ENCODE measurements around the gene RIPPLY2. TPM values are rescaled to one million over a fixed set of nuclear protein-coding genes. Genes with fewer than 3 reads are reported as not detected.
"Not testable (repeated sequence)": the region's sequence is repeated elsewhere in the genome, so short reads cannot be mapped to it uniquely, and the experiment has no call there.

Gene RIPPLY2, protein sequence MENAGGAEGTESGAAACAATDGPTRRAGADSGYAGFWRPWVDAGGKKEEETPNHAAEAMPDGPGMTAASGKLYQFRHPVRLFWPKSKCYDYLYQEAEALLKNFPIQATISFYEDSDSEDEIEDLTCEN
- not detected for total RNA-seq

DNA sequence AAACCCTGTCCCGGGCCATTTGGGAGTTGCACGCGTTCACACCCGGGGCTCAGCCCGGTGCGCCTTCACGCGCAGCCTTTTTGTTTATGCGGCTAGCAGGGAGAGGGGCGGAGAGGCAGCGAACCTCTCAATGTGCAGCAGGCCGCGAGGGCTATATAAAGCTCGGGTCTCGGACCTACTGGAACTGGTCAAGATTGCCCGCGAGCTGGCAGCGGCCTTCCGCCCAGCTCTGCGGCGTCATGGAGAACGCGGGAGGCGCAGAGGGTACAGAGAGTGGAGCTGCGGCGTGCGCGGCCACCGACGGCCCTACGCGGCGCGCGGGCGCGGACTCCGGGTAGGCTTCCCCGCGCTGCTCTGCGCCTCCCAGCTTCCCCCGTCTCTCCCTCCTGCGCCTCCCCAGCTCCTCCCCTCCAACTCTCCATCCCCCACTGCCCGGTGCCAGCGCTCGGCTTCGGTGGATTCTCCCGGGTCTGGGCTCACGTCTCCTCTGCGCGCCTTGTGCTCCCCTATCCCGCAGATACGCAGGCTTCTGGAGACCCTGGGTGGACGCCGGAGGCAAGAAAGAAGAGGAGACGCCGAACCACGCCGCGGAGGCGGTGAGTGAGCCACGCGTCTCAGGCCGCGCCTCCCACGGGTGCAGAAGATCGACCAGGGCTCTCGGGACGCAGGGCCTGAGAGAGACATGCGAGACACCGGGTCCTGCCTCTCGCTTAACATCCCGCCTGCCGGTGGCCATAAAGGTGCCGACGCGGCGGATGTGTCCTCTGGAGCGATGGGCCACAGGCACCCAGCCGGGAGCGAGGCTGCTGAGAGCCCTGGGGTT is at the start of gene RIPPLY2:
Gene RIPPLY2, plus strand, starts transcription at position 183 of the 823 bp plus-strand sequence. Its CDS starts 57 bp downstream, at position 240.
- no peak for DNase-seq (ENCODE audit: low spot score)

DNA sequence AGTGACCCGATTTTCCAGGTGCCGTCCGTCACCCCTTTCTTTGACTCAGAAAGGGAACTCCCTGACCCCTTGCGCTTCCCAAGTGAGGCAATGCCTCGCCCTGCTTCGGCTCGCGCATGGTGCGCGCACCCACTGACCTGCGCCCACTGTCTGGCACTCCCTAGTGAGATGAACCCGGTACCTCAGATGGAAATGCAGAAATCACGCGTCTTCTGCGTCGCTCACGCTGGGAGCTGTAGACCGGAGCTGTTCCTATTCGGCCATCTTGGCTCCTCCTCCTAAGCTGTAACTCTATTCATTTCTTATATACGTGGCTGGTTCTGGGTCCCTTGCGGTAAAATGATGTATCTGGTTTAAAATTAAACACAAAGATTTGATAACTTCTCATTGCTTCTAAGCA is 49.7 kb upstream of the RIPPLY2 start:
- not testable (repeated sequence) for DNase-seq (ENCODE audit: low spot score)

DNA sequence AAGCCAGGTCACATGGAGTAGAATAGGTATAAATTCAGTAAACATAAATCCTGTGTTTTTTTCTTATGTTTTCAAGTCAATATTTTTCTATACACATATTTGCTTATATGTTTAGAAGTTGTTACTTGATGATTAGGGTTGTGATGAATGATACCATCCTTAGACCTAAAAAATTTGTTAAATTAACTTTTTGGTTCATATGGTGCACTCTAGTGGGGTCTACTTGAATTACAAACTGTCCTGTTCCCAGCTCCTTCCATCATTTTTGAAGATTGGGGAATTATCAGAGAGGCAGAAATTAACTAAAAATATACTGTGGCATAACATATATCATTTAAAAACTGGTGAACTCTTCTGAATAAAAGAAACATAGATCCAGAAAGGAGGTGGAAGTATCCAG is 48.3 kb upstream of the RIPPLY2 start:
- no peak for DNase-seq (ENCODE audit: low spot score)

DNA sequence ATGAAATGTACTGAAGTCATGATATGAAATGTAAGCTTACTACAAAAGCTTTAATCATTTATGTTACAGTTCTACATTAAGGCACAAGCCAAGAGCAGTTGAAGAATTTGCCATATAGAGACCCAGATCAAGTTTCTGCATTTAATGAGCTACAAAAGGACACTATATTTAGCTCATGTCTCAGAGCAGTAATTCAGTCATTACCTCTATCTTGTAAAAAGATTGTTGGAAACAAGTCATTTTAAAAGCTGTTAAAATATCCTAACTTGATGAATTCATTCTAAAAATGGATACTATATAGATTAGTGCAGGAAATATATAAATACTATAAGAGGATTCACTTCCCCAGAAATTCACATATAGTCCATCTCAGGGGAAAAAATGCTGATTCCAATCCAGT is 45.2 kb upstream of the RIPPLY2 start:
- no peak for DNase-seq (ENCODE audit: low spot score)

DNA sequence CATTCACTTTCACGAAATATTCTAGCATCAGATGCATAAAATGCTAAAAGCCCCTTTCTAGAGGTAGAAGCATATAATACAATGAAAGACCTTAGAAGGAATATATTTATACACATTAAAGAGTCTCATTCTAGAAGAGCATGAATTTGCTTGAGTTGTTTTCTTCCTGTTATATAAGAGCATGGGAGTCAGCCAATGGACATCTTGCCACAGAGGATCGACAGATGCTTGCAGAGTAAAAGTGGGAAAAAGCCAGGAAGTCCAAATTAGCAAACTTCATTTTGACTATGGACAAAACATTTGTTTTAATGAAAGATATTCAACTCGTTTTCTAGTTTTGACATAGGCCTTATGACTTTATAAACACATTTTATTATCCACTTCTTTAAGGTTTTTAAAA is 44.2 kb upstream of the RIPPLY2 start:
- no peak for DNase-seq (ENCODE audit: low spot score)

DNA sequence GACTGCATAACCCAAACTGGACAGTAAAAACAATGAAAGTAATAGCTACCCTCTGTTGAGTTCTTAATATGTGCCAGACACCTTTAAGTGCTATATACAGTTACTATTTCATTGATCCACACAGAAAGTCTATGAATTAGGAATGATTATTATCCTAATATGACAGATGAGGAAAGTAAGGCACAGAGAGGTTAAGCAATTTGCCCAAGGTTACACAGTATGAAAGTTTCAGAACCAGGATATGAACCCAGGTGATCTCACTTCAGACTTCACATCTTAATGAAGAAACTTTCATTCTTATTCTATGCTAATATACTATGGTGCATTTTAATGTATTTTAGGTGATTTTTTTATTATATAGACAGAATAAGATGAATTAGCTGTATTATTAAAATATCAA is 40.6 kb upstream of the RIPPLY2 start:
- DNase-seq (ENCODE audit: low spot score): no peak

DNA sequence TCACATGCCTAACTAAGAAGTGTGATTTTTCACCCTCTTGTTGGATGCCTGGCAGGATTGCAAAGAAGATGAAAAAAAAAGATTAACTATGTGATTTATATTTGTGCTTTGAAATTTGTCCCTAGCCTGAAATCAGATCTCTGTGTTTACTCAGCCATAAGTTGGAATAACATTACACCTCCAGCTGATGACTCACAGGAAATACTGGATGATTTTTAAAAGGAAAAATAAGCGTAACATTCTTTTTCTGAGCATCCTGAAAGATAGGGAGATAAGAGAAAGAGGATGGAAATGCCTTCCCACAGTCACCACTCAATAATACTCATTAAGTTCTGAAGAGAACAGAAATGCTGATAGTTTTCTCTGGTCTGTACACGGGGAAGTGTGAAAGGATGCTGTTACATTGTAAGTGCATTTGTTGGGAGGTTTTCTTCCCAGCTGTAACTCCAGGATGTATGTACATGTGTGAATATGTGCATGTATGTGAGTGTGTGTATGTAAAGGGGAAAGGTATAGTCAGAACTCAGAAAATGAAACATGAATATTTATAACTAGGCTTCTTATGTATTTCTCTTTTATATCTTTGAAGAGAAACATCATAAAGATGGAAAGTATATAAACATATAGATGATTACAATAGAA is 37.4 kb upstream of the RIPPLY2 start:
- no peak for DNase-seq (ENCODE audit: low spot score)

DNA sequence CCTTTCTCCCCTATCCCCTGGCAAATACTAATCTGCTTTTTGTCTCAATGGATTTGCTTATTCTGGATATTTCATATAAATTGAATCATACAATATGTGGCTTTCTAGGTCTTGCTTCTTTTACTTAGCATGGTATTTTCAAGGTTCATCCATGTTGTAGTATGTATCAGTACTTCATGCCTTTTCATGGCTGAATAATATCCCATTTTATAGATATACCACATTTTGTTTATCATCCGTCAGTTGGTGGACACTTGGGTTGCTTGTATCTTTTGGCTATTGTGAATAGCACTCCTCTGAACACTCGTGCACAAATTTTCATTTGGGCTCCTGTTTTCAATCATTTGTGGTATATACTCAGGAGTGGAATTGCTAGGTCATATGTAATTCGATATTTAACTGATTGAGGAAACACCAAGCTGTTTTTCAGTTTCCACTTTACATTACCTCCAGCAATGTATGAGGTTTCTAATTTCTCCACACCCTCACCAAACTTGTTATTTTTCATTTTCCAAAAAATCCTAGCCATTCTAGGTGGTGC is 30.5 kb upstream of the RIPPLY2 start:
- DNase-seq (ENCODE audit: low spot score): no peak

DNA sequence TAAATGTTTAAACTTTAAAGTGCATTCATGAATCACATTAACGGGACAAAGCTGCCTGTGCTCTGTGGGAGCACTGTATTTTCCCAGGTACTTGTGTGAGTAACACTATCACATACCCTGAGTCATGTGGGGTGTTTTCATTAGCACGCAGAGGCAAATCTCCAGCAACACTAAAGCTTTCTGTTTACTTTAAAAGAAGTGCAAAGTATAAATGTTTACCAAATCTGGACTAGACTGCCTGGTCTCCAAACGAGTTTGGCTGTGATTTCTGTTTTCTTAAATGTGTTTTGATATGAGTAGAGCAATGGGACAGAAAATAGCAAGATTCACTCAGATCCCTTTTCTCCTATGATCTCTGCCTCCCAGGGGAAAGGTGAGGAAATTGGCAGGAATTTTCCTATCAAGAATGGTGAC is 28.8 kb upstream of the RIPPLY2 start:
- no peak for DNase-seq (ENCODE audit: low spot score)

DNA sequence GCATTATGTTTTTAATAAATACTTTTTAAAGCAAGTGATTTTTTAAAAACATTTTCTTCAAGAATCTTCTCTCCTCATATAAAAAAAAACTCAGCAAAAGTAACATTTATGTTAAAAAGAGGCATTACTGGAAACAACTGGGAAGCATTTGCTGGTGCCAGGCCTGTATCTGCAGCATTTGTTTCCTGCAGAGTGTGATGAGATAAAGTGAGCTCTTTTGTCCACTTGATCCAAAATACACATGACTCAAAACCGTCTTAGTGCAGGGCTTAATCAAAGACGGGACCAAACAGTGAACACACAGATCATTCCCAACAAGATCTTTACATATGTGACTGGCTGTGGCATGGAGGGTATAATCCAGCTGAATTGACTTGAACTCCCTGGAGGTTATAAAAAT is 28.3 kb upstream of the RIPPLY2 start:
- DNase-seq (ENCODE audit: low spot score): no peak

DNA sequence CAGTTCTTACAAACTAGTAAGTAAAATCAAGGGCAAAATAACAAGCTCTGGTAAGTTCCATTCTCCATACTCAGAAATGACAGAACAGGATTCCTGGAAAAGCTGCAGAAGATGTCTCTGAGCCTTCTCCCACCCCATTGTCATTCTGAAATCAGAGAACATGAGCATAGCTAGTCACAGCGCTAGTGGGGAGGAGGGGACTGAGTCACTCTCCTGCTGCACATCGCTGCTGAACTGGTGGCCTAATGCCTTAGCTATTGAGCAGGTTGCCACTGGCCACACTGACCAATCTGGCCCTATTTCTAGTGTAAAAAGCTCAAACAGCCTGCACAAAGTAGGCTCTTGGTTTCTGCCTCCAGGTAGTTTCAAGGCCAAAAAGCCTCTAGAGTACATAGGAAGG is 26.1 kb upstream of the RIPPLY2 start:
- no peak for DNase-seq (ENCODE audit: low spot score)

DNA sequence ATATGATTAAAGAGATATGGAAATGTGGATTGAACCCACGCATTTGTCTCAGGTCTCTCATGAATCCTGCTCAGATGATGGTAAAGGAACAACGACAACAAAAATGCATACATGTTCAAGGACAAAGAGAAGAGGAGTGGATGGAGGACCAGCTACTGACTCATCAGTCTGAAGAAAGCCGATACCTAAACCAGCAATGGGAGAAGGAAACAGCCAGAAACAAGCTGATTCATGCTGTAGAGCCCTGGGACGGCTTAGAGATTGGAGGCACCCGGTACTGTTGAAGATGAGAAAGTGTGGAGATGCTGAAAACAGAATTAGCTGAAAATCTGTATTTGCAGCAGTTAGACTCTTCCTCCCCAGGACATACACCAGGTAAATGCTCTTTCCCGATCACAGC is 14.4 kb upstream of the RIPPLY2 start:
- DNase-seq (ENCODE audit: low spot score): no peak

DNA sequence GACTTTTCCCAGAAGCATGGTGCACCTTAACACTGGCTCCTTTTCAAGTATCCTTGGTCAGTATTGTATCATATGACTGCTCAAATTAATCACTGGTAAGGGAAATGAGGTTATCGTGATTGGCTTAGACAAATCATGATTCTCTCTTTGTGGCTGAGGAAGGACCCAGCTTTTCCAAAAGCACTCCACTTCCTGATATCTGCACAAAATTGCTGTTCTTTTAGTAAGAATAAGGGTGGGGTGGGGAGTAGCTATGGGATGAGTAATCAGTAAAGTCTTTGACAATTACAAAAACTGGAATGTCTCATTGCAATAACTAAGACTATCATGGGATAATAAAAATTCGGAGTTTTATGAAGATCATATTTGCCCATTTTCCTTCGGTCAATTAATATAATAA is 9.0 kb upstream of the RIPPLY2 start:
- no peak for DNase-seq (ENCODE audit: low spot score)

DNA sequence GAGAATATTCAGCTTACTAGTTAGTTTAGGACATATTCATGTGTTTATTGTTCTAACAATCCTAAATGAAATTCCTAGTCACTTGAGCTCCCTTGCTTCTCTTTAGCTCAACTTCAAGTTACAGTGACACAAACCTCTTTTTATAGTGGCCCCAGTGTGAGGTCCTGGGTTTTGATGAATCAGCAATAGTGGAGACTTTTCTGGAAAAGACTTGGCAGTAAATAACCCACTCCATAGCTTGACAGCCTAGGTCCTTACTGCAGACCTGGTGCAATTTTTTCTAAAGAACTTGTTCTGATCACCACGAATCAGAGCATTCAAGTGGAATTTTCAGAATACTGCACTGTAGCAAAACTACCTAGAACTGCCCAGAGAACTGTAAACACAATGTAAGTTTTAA is 6.9 kb upstream of the RIPPLY2 start:
- DNase-seq (ENCODE audit: low spot score): no peak

DNA sequence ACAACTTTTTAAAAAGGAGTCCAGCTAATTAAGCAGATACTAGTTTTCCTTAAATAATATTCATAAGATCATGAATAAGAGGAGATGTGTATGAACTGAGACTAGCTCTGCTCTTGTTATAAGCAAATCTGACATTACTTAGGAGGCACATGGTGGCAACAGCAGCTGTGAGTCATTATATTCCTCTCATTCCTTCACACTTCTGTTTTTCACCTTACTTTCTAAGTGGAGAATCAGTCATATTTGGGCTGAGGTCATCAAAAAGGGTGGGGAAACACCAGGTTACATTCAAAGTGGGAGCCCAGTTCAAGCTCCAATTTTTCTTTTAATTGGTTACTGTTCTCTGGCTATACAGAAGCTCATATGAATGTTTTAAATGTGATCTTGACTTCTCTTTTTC is 6.0 kb upstream of the RIPPLY2 start:
- no peak for DNase-seq (ENCODE audit: low spot score)

DNA sequence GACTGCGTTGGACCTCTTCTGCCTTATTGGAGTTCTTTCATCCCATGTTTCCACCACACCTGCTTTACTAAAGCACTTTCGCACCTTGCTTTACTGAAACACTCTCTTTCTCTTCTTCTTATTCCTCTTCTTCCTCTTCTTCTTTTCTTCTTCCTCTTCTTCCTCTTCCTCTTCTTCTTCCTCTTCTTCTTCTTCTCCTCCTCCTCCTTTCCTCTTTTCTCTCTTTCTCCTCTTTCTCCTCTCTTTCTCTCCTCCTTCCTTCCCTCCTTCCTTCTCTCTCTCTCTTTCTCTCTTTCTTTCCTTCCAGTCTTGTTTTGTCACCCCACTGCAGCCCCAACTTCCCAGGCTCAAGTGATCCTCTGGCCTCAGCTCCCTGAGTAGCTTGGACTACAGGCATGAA is 4.0 kb upstream of the RIPPLY2 start:
- no peak for DNase-seq (ENCODE audit: low spot score)

DNA sequence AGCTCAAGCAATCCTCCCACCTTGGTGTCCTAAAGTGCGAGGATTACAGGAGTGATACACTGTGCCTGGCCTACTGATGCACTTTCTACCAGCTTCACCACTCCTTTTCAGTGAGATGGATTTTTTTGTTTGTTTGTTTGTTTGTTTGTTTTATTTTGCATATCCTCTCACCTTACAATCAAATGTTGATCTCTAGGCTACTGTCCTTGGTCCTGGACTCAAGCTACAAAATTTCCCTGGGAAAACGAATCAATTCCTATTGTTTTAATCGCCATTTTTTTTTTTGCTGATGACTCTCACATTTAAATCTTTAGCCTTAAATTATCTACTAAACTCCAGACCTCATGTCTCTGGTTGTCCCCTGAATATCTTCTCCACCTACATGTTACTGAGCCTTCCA is 3.5 kb upstream of the RIPPLY2 start:
- no peak for DNase-seq (ENCODE audit: low spot score)

DNA sequence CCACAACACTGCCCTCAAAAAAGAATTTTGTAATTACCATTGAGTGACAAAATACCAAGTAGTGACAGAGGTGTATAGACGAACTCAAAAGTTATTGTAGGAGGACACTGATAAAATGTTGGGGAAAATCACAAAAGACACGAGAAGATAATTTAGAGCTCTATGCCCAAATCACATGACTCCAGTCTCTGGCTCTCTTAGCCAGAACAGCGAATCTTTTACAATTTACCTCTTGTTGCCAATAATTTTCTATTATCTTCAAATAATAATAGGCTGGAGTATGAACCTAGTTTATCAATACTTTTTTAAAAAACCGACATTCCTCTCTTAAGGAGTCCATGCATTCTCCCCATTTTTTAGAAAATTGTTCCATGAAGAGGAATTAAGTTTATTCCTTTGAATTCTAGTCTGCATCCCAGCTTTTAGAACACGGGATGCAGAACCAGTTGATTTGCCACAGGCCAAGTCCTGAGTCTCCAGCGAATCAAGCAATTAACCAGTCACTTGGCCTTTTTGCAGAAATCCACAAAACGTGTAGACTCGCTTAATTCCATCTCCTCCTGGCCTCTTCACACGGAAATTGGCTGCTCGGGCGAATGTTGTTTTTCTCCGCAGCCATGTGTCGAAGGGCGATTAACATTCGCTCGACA is 507 bp upstream of the RIPPLY2 start:
- no peak for DNase-seq (ENCODE audit: low spot score)

DNA sequence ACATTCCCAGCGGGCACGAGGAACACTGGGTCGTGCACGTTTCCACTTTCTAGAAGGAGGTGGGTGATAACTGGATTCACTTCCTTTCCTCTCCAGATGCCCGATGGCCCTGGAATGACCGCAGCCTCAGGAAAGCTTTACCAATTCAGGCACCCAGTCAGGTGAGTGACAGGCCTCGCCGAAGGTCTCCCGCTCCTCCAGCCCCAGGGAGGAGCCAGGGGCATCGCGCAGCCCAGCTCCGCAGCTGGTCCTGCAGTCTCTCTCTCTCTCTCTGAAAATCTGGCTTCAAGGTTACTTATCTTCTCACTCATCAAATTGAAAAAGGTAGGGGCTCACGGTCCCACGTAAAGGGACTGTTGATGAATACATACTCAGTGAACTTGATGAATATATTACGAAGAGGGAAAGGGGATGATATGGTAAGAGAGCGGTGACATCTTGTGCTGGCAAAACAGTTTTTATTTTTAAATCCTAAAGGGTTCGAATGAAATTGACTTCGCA is 891 bp downstream of the RIPPLY2 start:
- no peak for DNase-seq (ENCODE audit: low spot score)

DNA sequence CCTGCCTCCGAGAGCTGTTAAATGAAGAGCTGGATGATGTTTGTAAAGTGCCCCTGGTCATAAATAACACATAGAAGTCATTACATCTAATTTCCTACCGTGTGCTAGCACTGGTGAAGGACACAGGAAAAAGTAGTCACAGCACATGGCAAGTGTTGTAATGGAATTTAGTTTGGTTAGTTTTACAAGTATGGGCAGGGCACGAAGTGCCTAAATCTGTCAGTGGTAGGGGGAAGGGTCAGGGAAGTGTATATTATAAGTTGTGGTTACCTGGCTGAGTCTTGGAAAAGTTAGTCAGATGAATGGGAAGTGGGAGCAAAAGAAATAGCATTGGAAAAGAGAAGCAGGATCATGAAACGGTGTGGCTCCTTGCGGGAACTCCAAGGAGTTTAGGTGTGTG is 1.6 kb downstream of the RIPPLY2 start:
- no peak for DNase-seq (ENCODE audit: low spot score)

DNA sequence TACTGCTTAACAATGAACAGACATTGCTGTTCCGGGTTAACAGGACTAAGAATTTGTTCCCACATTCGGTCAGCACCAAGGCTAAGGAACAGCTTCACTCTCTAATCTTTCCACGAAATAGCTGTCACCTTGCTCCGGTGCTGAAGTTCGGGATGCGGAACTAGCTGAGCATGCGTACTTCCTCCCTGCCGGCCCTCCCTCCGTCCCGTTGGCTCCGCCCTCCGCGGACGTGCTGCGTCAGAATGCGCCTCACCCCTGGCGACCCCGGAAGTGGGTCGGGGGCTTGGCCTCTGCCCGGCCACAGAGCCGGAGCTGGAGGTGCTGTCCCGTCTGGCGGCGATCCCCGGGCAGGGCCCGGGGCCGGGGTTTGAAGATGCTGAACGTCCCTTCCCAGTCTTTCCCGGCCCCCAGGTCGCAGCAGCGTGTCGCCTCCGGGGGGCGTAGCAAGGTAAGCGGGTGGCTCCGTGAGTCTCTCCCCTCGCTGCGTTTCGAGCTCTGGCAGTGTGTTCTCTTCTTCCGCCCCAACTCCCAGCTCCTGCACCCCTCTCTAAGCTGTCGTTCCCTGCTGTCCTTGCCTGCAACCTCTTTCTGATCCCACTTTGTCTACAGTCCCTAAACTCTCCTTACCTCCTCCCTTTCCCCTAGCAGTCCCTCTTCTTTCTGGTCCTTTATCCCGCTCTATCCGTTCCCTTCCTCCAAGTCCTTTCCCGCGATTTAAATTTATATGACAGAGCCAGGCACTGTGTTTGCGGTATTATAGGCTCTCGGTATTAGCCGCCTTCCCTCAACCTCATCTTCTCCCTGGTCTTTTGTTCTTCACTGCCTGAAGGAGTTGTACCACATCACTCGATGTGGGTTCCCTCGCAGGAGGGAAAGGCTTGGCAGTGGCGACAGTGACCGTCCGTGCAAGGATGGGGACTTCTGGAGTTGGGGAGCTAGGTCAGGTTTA is 6.5 kb downstream of the RIPPLY2 start, which contains the start of gene CYB5R4:
Gene CYB5R4, plus strand, starts transcription at position 280 of the 949 bp plus-strand sequence. Its CDS starts 94 bp downstream, at position 374.
- peak; percentile 96 for DNase-seq (ENCODE audit: low spot score)
